CD14-positive monocyte (primary cell): ENCODE results near the gene TCP1. TPM values are rescaled to one million over a fixed set of nuclear protein-coding genes. Genes with fewer than 3 reads are reported as not detected.
A peak's percentile ranks its signal among the peaks of the same experiment; 100 is the strongest.

Source experiments
- DNase-seq, 3 donors: peaks; one replicate each; pipeline ENCODE4 v3.0.0-alpha.2; 2011 to 2022
- H2AFZ ChIP-seq: 2 replicates; pipeline ENCODE4 v1.6.0; 2012; ENCODE audit warnings: mild to moderate bottlenecking, low read depth, low read length, inconsistent platforms; ENCODE audit not compliant: insufficient read depth, poor library complexity, severe bottlenecking
- H3K27ac ChIP-seq, 2 donors: 1 replicate in 1 of 2; 2 replicates in 1 of 2; pipeline ENCODE4 v1.5.1; 2012 to 2013; ENCODE audit warnings: low read length in 2 of 2, control low read depth in 1 of 2, inconsistent platforms in 1 of 2, low read depth in 1 of 2, mild to moderate bottlenecking in 1 of 2
- H3K27me3 ChIP-seq, 2 donors: one replicate each; pipeline versions ENCODE4 v1.6.0 to v1.6.1; 2011 to 2013; ENCODE audit warnings: low read length in 2 of 2; ENCODE audit not compliant: control insufficient read depth in 2 of 2, insufficient read depth in 2 of 2
- H3K36me3 ChIP-seq, 2 donors: replicated peaks in 1 of 2; 1 replicate in 1 of 2; 2 replicates in 1 of 2; pipeline versions ENCODE4 v1.5.1 to v1.6.1; 2012 to 2013; ENCODE audit warnings: low read length in 2 of 2, control low read depth in 1 of 2, inconsistent platforms in 1 of 2, mild to moderate bottlenecking in 1 of 2; ENCODE audit not compliant: insufficient read depth in 2 of 2, control insufficient read depth in 1 of 2
- H3K4me1 ChIP-seq, 2 donors: 1 replicate in 1 of 2; 2 replicates in 1 of 2; pipeline versions ENCODE4 v1.5.1 to v1.6.1; 2012 to 2013; ENCODE audit warnings: low read length in 2 of 2, control low read depth in 1 of 2, inconsistent platforms in 1 of 2, mild to moderate bottlenecking in 1 of 2, moderate library complexity in 1 of 2; ENCODE audit not compliant: insufficient read depth in 2 of 2, control insufficient read depth in 1 of 2
- H3K4me2 ChIP-seq: replicated peaks from 2 replicates; pipeline ENCODE3; 2012; ENCODE audit warnings: low read length, moderate library complexity, mild to moderate bottlenecking; ENCODE audit not compliant: poor library complexity, severe bottlenecking; ENCODE audit errors: extremely low read depth
- H3K4me3 ChIP-seq, 3 experiments: fragments of 200-600 bp in 1 of 3; sonication (generic) in 1 of 3; replicated peaks in 1 of 3; 1 replicate in 2 of 3; 2 replicates in 1 of 3; pipeline ENCODE4 v1.5.1; 2011 to 2013; ENCODE audit warnings: low read length in 3 of 3, mild to moderate bottlenecking in 3 of 3, control low read depth in 2 of 3, low read depth in 2 of 3, inconsistent platforms in 1 of 3, moderate library complexity in 1 of 3
- H3K79me2 ChIP-seq: 2 replicates; pipeline ENCODE4 v1.6.0; 2012; ENCODE audit warnings: mild to moderate bottlenecking, control low read depth, inconsistent platforms, low read length, moderate library complexity; ENCODE audit not compliant: insufficient read depth
- H3K9ac ChIP-seq: 2 replicates; pipeline ENCODE4 v1.6.0; 2017; ENCODE audit warnings: low read length, mild to moderate bottlenecking; ENCODE audit not compliant: insufficient read depth, poor library complexity, severe bottlenecking
- H3K9me3 ChIP-seq, 2 donors: replicated peaks in 1 of 2; 1 replicate in 1 of 2; 2 replicates in 1 of 2; pipeline versions ENCODE4 v1.5.1 to v1.6.1; 2012 to 2013; ENCODE audit warnings: low read length in 2 of 2, control low read depth in 1 of 2; ENCODE audit not compliant: control insufficient read depth in 1 of 2, insufficient read depth in 1 of 2
- H4K20me1 ChIP-seq: 2 replicates; pipeline ENCODE4 v1.6.0; 2012; ENCODE audit warnings: mild to moderate bottlenecking, low read length, control low read depth, moderate library complexity; ENCODE audit not compliant: insufficient read depth
- H3K27ac Mint-ChIP-seq, 7 donors: one replicate each; pipeline ENCODE4 v1.8.0; 2020; ENCODE audit warnings: mild to moderate bottlenecking in 7 of 7, mixed read lengths in 7 of 7, moderate library complexity in 6 of 7, inconsistent platforms in 2 of 7
- H3K27me3 Mint-ChIP-seq, 3 donors: one replicate each; pipeline ENCODE4 v1.8.0; 2021 to 2022; ENCODE audit warnings: low read depth in 3 of 3, mild to moderate bottlenecking in 3 of 3, mixed read lengths in 3 of 3, moderate library complexity in 3 of 3, inconsistent platforms in 1 of 3
- H3K36me3 Mint-ChIP-seq, 2 donors: one replicate each; pipeline ENCODE4 v1.8.0; 2020; ENCODE audit warnings: mixed read lengths in 2 of 2, inconsistent platforms in 1 of 2, mild to moderate bottlenecking in 1 of 2
- H3K4me1 Mint-ChIP-seq: one replicate; pipeline ENCODE4 v1.8.0; 2020; ENCODE audit warnings: mild to moderate bottlenecking, mixed read lengths
- H3K4me3 Mint-ChIP-seq, 2 donors: one replicate each; pipeline ENCODE4 v1.8.0; 2020; ENCODE audit warnings: mild to moderate bottlenecking in 2 of 2, mixed read lengths in 2 of 2, moderate library complexity in 1 of 2
- H3K9me3 Mint-ChIP-seq, 7 donors: one replicate each; pipeline ENCODE4 v1.8.0; 2020 to 2022; ENCODE audit warnings: mixed read lengths in 7 of 7, mild to moderate bottlenecking in 6 of 7, moderate library complexity in 6 of 7, inconsistent platforms in 2 of 7
- intact Hi-C, 2 donors: fragments of 100-400 bp; cut with micrococcal nuclease; formaldehyde crosslinking; loops; one replicate each; pipeline versions ENCODE4 v1.15.0 to v1.15.1; 2023
- polyA plus RNA-seq, 3 donors: library from polyadenylated mRNA; depleted of rRNA in 1 of 3; unstranded in 2 of 3; stranded (reverse) in 1 of 3; fragments of 300-500 nt in 2 of 3; fragments of >200 nt in 1 of 3; fragmentation: Illumina TruSeq in 2 of 3; gene quantifications; 1 replicate in 2 of 3; 2 replicates in 1 of 3; pipeline ENCODE4 v1.2.3, GENCODE V29; 2012 to 2021
- TF ChIP-seq, protein P1 (sequence below): fragments of 200-600 bp; IDR thresholded peaks from one replicate; pipeline ENCODE4 v1.8.0; 2022; ENCODE audit warnings: antibody characterized with exemption, mild to moderate bottlenecking

Gene TCP1
- polyA plus RNA-seq, 3 donors, result 44.5 to 79.5 (median 69.3) TPM

DNA sequence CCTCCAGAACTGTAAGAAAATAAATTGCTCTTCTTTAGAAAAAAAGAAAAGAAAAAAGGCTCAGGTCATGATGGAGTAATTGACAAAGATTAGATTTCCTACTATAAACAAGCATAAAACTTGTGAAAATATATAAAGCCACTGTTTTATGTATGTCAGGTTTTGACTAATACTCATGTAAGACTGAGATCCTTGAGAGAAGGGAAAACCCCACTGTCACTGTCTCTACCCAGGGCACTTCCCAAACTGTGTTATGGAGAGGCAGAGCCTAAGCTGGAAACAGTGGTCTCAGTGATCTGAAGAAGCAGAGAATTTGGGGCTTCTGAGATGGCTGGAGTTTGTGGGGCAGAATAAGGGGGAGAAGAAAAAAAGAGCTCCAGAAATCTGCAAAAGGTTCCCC lies 19.9 kb downstream of the TCP1 start:
- no peak overlapping the region for H2AFZ ChIP-seq
- intact Hi-C loops, result no loop called here
- H3K27me3 Mint-ChIP-seq, result no peaks in the 10 kb centered on the region
- no peak overlapping the region for H3K4me2 ChIP-seq
- H4K20me1 ChIP-seq, result no peaks in the 10 kb centered on the region
- no peak overlapping the region for H3K27ac ChIP-seq
- H3K27me3 ChIP-seq, result no peaks in the 10 kb centered on the region
- no peaks in the 10 kb centered on the region for H3K9me3 ChIP-seq
- peaks cover 0 to 2% (median 0%) of the 10 kb centered on the region in 7 donors for H3K9me3 Mint-ChIP-seq
- TF ChIP-seq, protein P1, sequence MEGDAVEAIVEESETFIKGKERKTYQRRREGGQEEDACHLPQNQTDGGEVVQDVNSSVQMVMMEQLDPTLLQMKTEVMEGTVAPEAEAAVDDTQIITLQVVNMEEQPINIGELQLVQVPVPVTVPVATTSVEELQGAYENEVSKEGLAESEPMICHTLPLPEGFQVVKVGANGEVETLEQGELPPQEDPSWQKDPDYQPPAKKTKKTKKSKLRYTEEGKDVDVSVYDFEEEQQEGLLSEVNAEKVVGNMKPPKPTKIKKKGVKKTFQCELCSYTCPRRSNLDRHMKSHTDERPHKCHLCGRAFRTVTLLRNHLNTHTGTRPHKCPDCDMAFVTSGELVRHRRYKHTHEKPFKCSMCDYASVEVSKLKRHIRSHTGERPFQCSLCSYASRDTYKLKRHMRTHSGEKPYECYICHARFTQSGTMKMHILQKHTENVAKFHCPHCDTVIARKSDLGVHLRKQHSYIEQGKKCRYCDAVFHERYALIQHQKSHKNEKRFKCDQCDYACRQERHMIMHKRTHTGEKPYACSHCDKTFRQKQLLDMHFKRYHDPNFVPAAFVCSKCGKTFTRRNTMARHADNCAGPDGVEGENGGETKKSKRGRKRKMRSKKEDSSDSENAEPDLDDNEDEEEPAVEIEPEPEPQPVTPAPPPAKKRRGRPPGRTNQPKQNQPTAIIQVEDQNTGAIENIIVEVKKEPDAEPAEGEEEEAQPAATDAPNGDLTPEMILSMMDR, result no peak
- no peak overlapping the region for H3K9ac ChIP-seq
- peaks cover 57 to 74% of the 10 kb centered on the region in 2 donors for H3K36me3 Mint-ChIP-seq
- H3K4me1 ChIP-seq, result no peaks in the 10 kb centered on the region
- no peak overlapping the region for H3K4me3 ChIP-seq
- H3K36me3 ChIP-seq, result peaks cover 20 to 65% of the 10 kb centered on the region in 2 donors
- no peak for DNase-seq
- no peak overlapping the region for H3K27ac Mint-ChIP-seq
- H3K4me3 Mint-ChIP-seq, result no peak overlapping the region
- no peaks in the 10 kb centered on the region for H3K4me1 Mint-ChIP-seq
- no peaks in the 10 kb centered on the region for H3K79me2 ChIP-seq

DNA sequence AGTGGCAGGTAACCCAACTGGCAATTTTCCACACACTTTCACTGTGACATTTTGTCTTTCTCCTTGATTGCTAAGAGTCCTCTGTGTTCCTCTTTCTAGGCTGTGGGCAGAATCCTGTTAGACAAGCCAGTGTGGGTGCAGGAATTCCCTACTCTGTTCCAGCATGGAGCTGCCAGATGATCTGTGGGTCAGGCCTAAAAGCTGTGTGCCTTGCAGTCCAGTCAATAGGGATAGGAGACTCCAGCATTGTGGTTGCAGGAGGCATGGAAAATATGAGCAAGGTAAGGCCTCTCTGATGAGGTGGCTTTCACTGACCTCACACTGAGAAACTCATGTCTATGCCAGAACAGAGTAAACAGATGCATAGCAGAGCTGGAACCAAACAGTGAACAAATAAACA lies 22.5 kb downstream of the TCP1 start:
- TF ChIP-seq, protein P1, result no peak
- no peak for DNase-seq
- no peaks in the 10 kb centered on the region for H4K20me1 ChIP-seq
- Mint-ChIP-seq H3K27me3 (no peaks in the 10 kb centered on the region), H3K27ac (peak overlapping the region in 1 of 7 donors; percentile 2), H3K4me1 (peaks cover 7% of the 10 kb centered on the region), H3K4me3 (no peak overlapping the region), H3K9me3 (peaks cover 0 to under 1% (median 0%) of the 10 kb centered on the region in 7 donors), H3K36me3 (peaks cover 48 to 66% of the 10 kb centered on the region in 2 donors)
- H3K4me1 ChIP-seq, result peaks cover 7 to 10% of the 10 kb centered on the region in 2 donors
- no peak overlapping the region for H3K4me2 ChIP-seq
- H3K9ac ChIP-seq, result no peak overlapping the region
- peaks cover 20 to 65% of the 10 kb centered on the region in 2 donors for H3K36me3 ChIP-seq
- H3K27me3 ChIP-seq, result no peaks in the 10 kb centered on the region
- intact Hi-C loops, result no loop called here
- H2AFZ ChIP-seq, result no peak overlapping the region
- H3K27ac ChIP-seq, result no peak overlapping the region
- H3K79me2 ChIP-seq, result no peaks in the 10 kb centered on the region
- H3K4me3 ChIP-seq, result no peak overlapping the region
- H3K9me3 ChIP-seq, result no peaks in the 10 kb centered on the region
